ENCODE measurements around the gene RASGRP2.
A peak's percentile ranks its signal among the peaks of the same experiment; 100 is the strongest.

Gene RASGRP2

DNA sequence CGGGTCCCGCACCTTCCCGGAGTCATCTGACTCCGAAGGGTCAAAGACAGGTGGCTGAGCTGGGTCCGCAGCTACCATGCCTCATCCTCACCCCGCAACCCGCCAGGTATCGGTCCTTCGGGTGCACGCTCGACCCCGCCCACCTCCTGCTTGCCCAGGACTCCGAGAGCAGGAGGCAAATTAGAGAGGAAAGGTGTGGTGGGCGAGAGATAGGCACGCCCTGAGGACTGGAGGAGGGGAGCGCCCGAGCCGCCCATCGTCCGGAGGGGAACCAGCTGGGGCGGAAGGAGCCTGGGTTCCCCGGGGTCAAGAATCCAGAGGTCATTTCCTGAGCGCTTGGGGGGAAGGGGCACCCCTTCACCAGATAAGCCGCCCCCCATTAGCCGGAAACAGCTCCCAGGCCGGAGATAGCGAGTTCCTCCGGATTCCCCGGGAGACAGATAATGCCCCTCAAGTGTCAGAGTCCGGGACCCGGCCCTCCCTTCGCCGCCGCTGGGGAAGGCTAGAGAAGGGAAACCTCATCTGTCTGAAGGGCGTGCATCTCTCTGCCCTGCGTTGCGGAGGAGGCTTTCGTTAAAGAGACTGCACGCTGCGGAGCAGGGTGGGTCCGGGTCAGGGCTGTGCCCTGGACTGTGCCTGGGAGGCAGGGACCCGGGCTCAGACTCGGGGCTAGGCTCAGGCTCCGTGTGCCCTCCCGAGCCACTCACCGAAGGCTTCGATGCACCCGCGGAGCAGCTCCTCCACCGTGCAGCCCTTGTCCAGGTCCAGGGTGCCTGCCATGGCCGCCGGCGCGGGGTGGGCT is 1.7 kb downstream of the RASGRP2 start:
- DNase-seq (ENCODE audit: low read depth in 2 of 2, low spot score in 1 of 2) = no peak

DNA sequence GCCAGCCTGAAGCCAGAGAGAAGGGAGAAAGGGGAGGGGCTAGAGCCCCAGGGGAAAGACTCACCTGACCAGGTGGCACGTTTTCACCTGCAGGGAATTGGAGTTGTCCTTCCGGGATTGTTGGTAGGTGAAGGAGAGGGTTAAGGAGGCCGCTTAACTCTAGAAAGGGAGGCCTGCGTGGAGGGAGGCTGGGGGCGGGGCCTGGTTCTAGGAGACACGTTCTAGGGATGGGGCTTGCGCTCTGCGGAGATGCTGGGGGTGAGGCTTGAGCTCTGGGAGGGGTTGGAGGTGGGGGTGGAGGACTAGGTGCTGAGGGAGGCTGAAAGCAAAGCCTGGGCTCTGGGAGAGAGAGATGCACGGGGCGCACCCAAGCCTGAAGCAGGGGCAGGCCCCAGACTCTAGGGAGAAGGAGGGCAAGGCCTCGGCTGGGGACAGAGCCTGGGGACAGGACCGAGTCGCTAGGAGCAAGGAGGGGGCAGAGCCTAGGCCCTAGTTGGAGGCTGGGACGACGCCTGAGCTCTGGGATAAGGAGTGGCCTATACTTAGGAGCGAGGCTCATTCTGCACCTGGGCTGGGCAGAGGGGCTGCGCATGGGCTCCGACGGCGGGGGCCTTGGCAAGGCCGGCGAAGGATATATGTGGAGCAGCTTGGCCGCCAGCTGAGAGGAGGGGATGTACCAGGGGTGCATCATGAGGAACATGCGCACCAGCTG is 2.4 kb downstream of the RASGRP2 start:
- DNase-seq (ENCODE audit: low read depth in 2 of 2, low spot score in 1 of 2) = no peak

DNA sequence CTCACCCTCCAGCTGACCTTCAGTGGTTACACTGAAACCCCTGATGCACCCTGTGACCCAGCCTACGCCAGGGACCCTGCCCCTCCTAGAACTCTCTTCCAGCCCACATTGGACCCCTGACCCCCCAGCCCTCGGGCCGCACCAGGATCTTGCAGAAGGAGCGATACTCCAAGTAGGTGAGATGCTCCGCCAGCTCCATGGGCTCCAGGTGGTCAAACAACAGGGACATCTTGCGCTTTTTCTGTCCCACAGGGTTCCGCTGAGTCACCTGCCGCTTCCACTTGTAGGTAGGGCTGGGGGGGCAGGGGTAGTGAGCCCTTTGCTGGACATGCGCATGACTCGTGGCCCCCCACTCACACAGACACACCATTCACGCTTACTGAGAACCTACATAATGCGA is 4.1 kb downstream of the RASGRP2 start:
- no peak for DNase-seq (ENCODE audit: low read depth in 2 of 2, low spot score in 1 of 2)

DNA sequence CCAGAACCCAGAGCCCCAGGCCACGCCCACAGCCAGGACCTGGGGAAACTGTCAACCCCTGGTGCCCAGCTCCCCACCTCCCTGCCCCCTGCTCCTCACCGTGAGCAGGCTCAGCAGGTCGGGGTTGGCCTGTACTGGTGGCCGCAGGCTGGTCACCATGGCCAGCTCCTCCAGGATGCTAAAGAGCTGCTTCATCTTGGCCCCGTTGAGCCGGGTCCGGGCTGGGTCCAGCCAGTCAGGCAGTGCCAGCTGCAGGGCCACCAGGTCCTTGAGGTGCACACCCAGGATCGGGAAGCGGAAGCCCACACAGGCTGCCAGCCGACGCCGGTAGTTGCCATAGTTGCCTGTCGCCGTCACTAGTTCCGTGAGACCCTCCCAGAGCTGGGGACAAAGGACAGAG is 7.3 kb downstream of the RASGRP2 start:
- DNase-seq (ENCODE audit: low read depth in 2 of 2, low spot score in 1 of 2) = no peak

DNA sequence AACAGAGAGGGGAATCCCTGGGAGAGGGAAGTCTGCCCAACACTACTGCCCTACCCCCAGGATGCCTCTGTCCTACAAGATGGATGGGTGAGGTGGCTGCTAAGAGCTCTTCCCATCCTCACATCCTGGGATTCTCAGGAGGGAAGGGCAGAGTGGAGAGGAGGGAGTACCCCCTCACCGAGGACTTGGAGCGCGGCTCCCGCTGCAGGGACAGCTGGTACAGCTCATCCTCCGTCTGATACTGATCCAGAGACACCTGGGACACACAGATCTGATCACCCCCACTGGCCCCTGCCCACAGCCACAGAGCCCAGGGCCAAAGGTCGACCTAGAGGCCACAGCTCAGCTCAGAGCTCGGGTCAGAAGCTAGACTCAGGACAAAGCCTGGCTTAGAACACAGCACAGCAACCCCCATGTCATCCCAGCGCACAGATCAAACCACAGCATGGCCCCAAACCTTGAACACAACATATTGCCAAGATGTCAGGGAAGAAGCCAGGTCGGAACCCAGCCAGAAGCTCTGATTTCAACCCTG is 8.2 kb downstream of the RASGRP2 start:
- no peak for DNase-seq (ENCODE audit: low read depth in 2 of 2, low spot score in 1 of 2)

DNA sequence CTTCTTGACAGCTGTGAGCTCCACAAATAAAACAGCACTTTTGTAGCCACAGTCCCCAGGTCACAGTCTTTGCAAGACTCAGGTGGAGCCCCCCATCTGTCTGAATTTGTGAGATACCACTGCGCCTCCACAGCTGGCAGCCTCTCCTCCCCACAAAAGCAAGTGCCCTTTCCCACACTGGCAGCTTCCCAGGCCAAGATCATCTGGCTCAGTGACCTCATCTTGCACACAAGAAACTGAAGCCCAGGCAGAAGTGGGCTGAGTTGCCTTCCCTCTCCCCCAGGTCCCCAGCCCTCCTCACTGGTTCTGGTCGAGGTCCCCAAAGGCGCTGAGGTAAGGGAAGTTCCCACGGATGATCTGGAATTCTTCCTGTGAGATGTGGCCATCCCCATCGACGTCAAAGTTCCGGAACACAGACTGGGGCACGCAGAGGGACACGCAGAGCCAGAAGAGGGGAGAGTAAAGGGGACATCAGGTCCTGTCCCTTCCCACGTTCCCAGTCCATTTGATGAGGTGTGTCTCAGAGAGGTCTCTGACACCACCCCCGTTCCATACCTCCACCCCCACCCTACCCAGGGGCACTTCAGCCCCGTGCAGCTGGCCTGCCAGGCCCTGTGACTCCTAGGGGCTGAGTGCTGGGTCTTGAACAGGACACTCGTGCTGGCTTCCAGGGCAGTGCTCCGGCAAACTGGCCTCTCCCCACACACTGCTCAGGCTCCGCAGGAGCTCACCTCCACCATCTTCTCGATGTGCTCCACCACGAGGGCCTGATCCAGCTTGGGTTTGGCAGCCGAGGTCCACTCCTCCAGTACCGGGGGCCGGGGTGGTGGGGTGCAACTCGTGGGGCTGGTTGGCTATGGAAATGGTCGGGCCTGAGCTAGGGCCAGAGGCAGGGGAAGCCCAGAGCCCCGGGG is 8.9 kb downstream of the RASGRP2 start:
- DNase-seq (ENCODE audit: low read depth in 2 of 2, low spot score in 1 of 2) = no peak

DNA sequence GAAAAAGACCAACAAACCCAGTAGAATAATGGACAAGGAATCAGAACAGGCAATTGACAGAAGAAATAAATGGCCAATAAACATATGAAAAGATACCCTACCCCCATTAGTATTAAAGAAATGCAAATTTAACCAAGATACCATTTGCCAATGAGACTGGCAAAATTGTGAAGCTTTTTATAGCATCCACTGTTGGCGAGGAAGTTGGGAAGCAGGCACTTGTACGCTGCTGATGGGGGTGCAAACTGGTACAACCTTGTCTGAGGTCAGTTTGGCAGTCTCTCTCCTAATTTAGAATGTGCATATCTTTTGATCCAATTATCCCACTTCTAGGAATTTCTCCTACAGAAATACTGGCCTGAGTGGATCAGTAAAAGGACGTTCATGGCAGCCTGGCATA is 12.3 kb downstream of the RASGRP2 start:
- DNase-seq (ENCODE audit: low read depth in 2 of 2, low spot score in 1 of 2) = no peak

DNA sequence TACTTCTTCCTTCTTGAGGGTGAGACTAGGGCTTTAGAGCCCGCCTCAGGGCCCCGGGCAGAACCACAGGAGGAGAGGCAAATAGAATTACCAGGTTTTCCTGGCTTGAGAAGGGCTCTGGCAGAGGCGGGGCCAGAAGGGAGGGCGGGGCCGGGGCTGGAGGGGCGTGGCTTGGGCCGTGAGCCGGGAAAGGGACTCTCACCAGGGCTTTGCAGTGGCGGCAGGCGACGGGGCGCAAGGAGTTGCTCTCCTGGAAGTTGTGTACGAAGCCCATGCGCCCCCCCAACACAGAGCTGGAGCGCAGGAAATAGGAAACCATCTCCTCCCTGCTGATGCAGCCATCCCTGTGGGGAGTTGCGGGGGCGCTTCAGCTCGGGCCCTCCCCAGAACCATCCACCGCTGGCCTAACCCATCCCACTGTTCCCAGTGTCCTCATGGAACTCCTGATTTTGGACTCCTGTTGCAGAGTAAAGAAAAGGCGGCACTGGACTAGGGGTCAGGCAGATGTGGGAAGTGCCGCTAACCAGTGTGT is 14.0 kb downstream of the RASGRP2 start:
- DNase-seq (ENCODE audit: low read depth in 2 of 2, low spot score in 1 of 2) = no peak

DNA sequence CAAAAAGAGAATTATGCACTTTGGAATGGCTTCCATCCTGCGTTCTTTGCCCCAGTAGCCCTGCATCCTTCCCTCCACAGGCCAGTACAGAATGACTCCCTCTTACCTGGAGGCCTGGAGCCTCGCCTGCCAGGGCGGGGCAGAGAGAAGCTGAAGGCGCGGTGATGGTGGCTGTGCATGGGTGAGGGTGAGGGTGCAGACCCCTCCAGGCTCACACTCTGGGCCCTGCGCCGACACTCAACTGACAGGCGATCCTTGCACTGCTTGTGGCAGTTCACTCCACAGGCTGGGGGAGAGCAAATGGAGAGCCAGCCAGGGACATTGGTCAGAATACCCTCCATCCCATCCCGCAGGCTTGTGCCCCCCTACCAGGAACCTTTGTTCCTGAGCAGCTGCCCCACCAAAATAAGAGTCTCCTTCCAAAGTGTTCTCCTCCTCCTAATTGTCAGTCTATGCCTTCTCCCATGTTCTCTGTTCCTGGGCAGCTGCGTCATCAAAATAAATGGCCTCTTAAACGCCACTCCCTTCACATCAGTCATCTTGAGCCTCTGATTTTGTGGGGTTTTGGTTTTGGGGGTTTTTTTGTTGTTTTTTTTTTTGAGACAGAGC is 15.1 kb downstream of the RASGRP2 start:
- DNase-seq (ENCODE audit: low read depth in 2 of 2, low spot score in 1 of 2) = no peak

DNA sequence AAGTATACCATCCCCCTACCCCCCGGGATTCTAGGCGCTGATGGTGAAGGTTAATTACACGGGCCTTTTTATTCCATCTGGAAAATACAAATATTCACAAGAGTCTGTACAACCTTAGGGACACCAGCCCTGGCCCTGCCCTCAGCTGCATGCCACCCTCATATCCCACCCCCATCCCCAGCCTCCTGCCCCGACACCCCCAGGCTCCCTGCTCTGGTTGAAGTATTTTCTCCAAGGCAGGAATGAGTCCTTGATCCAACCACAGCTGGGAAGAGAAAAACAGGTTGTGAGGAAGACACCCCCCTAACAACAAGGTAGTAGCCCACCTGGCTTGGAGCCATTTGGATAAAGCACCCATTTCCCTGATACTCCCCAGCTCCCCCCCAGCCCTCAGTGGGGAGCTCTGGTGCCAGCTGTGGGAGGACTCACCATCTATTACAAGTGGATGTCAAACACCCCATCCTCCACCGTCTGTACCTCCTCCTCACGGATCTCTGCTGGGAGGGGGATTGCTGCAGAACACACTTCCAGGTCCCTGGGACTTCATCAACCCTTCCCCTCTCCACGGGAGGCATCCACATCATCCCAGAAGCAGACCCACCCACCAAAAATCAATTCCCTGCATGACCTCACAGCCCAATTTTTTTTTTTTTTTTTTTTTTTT is 16.9 kb downstream of the RASGRP2 start:
- no peak for DNase-seq (ENCODE audit: low read depth in 2 of 2, low spot score in 1 of 2)

DNA sequence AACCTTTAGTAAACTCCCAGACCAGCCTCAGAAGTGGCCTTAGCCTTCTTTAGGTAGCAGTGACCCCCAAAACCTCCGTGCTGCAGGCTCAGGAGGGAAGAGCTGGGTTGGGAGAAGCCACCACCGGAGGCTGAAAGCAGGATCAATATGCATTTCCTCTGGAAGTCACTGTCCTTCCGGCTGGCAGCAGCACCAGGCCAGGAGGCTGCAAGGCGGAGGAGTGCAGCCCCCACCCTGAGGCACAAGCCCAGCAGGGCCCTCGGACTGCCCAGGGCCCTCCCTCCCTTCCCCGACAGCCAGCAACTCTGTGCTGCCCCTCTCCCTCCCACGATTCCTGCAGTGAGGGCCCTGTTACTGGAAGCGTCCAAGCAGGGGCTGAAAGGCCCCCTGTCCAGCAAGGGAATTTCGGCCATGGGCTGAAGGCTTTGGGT is 17.7 kb downstream of the RASGRP2 start:
- no peak for DNase-seq (ENCODE audit: low read depth in 2 of 2, low spot score in 1 of 2)

DNA sequence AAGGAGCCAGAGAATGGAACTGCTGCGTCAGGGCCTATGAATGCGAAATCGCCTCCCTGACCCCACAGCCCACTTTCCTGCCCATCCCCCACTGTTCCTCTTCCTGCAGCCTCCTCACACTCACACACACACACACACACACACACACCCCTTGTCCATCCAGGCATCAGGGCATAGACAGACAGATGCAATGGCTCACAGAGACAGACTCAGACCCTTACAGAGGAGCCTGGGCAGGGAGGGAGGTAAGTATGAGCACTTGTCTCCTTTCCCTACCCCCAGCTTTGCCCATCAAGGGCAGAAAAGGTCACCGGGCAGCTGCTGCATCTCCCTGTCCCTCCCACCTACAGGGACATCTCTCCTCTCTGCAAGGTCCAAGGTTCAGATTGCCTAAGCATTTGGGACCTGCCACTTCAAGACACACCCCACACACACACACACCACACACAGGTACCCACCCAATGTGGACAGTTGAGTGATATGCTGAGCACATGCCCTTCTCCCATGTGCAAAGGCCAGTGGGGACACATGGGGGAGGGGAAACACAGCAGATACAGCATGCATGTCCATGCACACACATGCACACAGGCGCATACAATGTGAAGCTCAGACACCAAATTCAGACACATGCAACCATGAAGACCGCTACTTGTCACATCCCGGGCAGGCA is 18.9 kb downstream of the RASGRP2 start:
- DNase-seq (ENCODE audit: low read depth in 2 of 2, low spot score in 1 of 2) = no peak

DNA sequence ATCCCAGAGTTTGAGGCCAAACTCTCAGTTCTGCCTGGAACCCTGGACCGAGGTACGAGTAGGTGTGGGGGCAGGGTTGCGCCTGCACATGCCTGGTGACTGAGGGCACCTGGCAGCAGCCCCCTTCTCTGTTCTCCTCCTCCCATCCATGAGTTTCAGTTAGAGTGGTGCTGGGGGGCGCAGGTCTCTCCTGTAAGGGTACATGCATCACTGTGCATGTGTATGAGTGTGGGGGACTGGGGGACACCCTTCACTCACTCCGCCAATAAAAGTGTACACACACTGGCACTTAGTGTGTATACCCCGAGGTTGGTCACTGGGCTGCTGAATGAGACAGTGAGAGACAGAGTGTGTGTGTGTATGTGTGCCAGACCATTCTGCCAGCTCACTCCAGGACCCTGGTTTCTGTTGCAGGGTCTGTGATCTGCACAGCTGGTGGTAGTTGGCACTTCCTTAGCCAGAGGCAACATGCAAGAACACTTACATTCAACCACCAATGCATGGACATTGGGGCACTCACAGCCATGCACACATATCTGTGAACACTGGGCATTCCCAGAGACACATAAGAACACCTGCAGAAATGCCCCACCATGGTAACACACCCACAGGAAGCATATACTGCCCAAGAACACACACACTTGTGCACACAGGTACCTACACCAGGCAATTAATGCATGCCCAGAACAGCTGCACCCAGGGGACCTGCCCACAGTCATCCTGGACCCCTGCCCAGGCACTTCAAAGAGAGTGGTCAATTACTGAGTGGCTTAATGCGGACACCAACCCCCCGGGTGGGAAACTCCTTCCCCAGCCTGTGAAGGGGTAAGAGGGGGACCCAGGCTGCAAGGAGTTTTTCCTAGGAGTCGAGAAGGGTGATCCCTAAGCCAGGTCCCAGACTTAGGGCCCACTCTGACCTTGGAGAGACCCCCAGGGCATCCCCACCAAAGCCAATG is 19.8 kb downstream of the RASGRP2 start:
- no peak for DNase-seq (ENCODE audit: low read depth in 2 of 2, low spot score in 1 of 2)

DNA sequence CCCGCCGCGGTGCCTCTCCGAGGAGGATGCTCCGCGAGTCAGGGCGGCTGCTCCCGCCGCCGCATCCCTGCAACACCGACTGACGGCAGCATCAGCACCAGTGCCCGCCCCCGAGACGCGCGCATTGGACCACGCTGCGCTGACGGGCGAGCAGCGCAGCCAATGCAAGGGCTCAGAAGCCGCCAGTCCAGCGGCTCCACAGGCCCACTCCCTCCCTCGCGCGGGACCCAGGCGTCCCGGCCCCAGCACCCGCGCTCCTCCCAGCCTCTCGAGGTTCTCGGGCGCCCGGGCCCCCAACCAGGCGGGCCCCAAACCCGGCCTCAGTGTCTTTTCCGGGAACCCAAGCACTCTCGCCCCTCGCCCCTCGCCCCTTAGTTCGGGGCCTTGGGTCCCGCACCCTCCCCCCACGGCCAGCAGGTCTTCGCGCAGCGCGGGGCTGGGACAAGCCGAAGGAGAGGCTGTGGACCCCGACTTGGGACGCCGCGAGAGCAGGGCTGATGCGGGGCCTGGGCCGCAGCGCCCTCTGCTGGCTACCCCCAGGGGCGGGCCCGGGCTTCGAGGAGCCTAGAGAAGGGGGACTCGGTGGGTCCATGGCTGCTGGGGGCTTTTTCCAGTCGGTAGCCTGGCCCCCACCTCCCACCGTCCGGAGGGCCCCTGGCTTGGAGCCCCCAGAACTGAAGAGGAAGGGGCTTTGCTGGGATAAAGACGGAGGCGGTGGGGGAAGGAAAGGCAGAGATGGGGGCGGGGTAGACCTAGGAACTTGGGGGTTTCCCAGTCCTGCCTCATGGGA is 20.6 kb downstream of the RASGRP2 start, which contains the start of gene NRXN2:
NRXN2 (minus strand) TSS at position 81 of the 790 bp plus-strand sequence. CDS start 9,498 bp downstream, outside the sequence.
- DNase-seq (ENCODE audit: low read depth in 2 of 2, low spot score in 1 of 2) = peak; percentile 49 to 65

DNA sequence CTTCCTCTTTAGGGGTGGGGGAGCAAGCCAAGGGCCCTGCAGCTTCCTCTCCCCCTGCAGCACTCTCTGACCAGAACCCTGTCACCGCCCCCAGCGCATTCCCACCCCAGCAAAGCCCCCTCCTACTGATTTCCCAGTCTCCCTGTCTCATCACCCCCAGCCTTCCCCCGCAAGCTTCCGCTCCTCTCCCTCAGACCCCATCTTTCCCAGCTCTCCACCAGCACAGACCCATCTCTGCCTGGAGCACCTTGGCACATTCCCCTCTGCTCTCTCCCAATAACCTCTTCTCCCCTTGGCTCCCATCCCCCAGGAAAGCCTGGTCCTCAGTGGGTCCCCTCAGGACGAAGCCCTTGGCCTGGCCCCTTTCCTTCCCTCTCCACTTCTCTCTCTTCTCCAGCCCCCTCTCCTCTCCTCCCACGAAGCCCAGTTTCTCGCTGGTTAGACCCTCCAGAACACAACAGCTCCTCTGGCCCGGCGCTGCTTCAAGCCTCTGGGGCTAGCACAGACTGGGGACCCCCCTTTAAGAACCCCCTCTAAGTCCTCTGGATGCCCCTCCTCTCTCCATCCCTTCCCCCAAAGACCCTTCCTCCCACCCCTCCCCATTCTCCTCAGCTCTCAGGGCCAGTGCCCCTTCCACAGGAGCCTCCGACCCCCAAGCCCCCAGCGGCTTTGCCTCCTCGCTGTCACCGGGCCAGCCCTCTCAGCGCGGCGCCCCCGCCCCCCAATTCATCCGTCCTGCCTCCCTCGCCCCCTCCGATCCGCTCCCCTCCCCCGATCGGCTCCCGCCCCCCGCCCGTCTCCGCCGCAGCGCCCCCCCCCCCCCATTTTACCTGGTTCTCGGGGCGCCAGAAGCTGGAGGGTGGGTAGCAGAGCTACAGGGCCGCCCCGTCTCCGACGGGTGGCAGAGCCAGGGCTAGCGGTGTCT is 21.5 kb downstream of the RASGRP2 start:
- no peak for DNase-seq (ENCODE audit: low read depth in 2 of 2, low spot score in 1 of 2)

DNA sequence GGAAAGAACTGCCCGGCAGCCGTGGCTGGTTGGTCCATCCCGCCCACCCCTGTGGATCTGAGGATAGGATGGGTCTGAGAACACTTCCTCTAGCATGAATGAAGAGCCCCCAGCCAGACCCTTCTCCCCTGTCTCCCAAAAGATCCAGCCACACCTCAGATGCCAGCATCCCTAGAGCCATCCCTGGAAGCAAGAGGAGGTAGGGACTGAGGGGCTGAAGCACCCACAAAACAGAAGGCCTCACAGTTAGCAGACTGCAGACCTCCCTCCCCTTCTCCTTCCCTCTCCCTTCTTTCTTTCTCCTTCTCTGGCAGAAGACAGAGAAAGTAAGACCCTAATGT is 22.6 kb downstream of the RASGRP2 start:
- DNase-seq (ENCODE audit: low read depth in 2 of 2, low spot score in 1 of 2) = no peak
